Measurements from ENCODE around the gene ABLIM2. TPM values are rescaled to one million over a fixed set of nuclear protein-coding genes. Genes with fewer than 3 reads are reported as not detected.

ABLIM2 gene
- total and polyA plus RNA-seq, 2 of the 13 experiments (the other 11 are each of a cell fraction or from before 2014, with no cell fraction given), result 0.20 to 0.37 TPM

GRCh38 chr4:8104491-8105305 is 53.9 kb downstream of the ABLIM2 start (continued):
- TF ChIP-seq ZNF788 (CRISPR knock-in tag; IDR thresholded peaks at IDR 0.05; ENCODE audit: borderline replicate concordance) (no peak), ZNF354B (CRISPR knock-in tag; IDR thresholded peaks at IDR 0.05) (no peak), HNF1B (CRISPR knock-in tag; IDR thresholded peaks at IDR 0.05) (no peak), IRF1 (CRISPR knock-in tag; IDR thresholded peaks at IDR 0.05; ENCODE audit: low read depth) (no peak), KLF9 (CRISPR knock-in tag; IDR thresholded peaks at IDR 0.05; ENCODE audit: low read depth) (no peak), ZNF614 (CRISPR knock-in tag; IDR thresholded peaks at IDR 0.05; ENCODE audit: borderline replicate concordance) (no peak), BRCA1 (CRISPR knock-in tag; IDR thresholded peaks at IDR 0.05) (no peak), ZFYVE20 (CRISPR knock-in tag; IDR thresholded peaks at IDR 0.05; ENCODE audit: borderline replicate concordance, low read depth) (no peak), ZKSCAN1 (IDR thresholded peaks at IDR 0.05; ENCODE audit: low read length) (no peak), ZNF781 (CRISPR knock-in tag; IDR thresholded peaks at IDR 0.05; ENCODE audit: borderline replicate concordance, not compliant biosample characterization) (no peak), RELA (CRISPR knock-in tag; IDR thresholded peaks at IDR 0.05) (no peak)

Measured in HepG2 (cell line).